Measurements from ENCODE around the gene ATP8A2.

The ATP8A2 gene

GRCh38 chr13:25882466-25883357 lies 510.9 kb downstream of the ATP8A2 start:
- DNase-seq (ENCODE audit: low read depth in 2 of 2) = no peak

GRCh38 chr13:25885418-25885817 lies 513.6 kb downstream of the ATP8A2 start:
- no peak for DNase-seq (ENCODE audit: low read depth in 2 of 2)

GRCh38 chr13:25886438-25887214 lies 514.9 kb downstream of the ATP8A2 start:
- DNase-seq (ENCODE audit: low read depth in 2 of 2) = no peak

- no peak for DNase-seq (ENCODE audit: low read depth in 2 of 2)
Observed at GRCh38 chr13:25887962-25888655, 516.3 kb downstream of the ATP8A2 start.

- DNase-seq (ENCODE audit: low read depth in 2 of 2) = no peak
Observed at GRCh38 chr13:25890671-25891212, 519.0 kb downstream of the ATP8A2 start.

GRCh38 chr13:25898991-25899390 lies 527.2 kb downstream of the ATP8A2 start:
- no peak for DNase-seq (ENCODE audit: low read depth in 2 of 2)

GRCh38 chr13:25899464-25899863 lies 527.7 kb downstream of the ATP8A2 start:
- DNase-seq (ENCODE audit: low read depth in 2 of 2) = no peak

GRCh38 chr13:25899952-25900351 lies 528.2 kb downstream of the ATP8A2 start:
- DNase-seq (ENCODE audit: low read depth in 2 of 2) = no peak

GRCh38 chr13:25901460-25902376 lies 529.9 kb downstream of the ATP8A2 start:
- no peak for DNase-seq (ENCODE audit: low read depth in 2 of 2)

GRCh38 chr13:25902455-25902854 lies 530.7 kb downstream of the ATP8A2 start:
- no peak for DNase-seq (ENCODE audit: low read depth in 2 of 2)

GRCh38 chr13:25902891-25903341 lies 531.1 kb downstream of the ATP8A2 start:
- DNase-seq (ENCODE audit: low read depth in 2 of 2) = no peak

- DNase-seq (ENCODE audit: low read depth in 2 of 2) = no peak
Observed at GRCh38 chr13:25904830-25905229, 533.1 kb downstream of the ATP8A2 start.

- no peak for DNase-seq (ENCODE audit: low read depth in 2 of 2)
Observed at GRCh38 chr13:25905611-25906010, 533.8 kb downstream of the ATP8A2 start.

GRCh38 chr13:25906191-25906661 lies 534.5 kb downstream of the ATP8A2 start:
- no peak for DNase-seq (ENCODE audit: low read depth in 2 of 2)

- DNase-seq (ENCODE audit: low read depth in 2 of 2) = no peak
Observed at GRCh38 chr13:25908366-25908765, 536.6 kb downstream of the ATP8A2 start.

GRCh38 chr13:25910243-25910642 lies 538.5 kb downstream of the ATP8A2 start:
- no peak for DNase-seq (ENCODE audit: low read depth in 2 of 2)

- DNase-seq (ENCODE audit: low read depth in 2 of 2) = no peak
Observed at GRCh38 chr13:25910991-25911419, 539.2 kb downstream of the ATP8A2 start.

GRCh38 chr13:25912961-25913360 lies 541.2 kb downstream of the ATP8A2 start:
- DNase-seq (ENCODE audit: low read depth in 2 of 2) = no peak

GRCh38 chr13:25915840-25916518 lies 544.2 kb downstream of the ATP8A2 start:
- DNase-seq (ENCODE audit: low read depth in 2 of 2) = no peak

- no peak for DNase-seq (ENCODE audit: low read depth in 2 of 2)
Observed at GRCh38 chr13:25920277-25920676, 548.5 kb downstream of the ATP8A2 start.
